Activated naive CD8-positive, alpha-beta T cell treated with anti-CD3 and anti-CD28 coated beads for 36 hours (primary cell): ENCODE data around the gene ATG16L2. TPM values are rescaled to one million over a fixed set of nuclear protein-coding genes. Genes with fewer than 3 reads are reported as not detected.
"Not testable (repeated sequence)": the region's sequence is repeated elsewhere in the genome, so short reads cannot be mapped to it uniquely, and the experiment has no call there.

Source experiments
- DNase-seq: peaks from one replicate; pipeline ENCODE4 v3.0.0; 2021
- H3K27ac Mint-ChIP-seq: one replicate; pipeline ENCODE4 v1.8.0; 2022; ENCODE audit warnings: mild to moderate bottlenecking, moderate library complexity, mixed read lengths
- H3K27me3 Mint-ChIP-seq: one replicate; pipeline ENCODE4 v1.8.0; 2022; ENCODE audit warnings: mild to moderate bottlenecking, mixed read lengths
- H3K36me3 Mint-ChIP-seq: one replicate; pipeline ENCODE4 v1.8.0; 2021; ENCODE audit warnings: mild to moderate bottlenecking, mixed read lengths
- H3K4me1 Mint-ChIP-seq: one replicate; pipeline ENCODE4 v1.8.0; 2021; ENCODE audit warnings: mixed read lengths
- H3K4me3 Mint-ChIP-seq: one replicate; pipeline ENCODE4 v1.8.0; 2022; ENCODE audit warnings: mild to moderate bottlenecking, moderate library complexity, mixed read lengths
- H3K9me3 Mint-ChIP-seq: one replicate; pipeline ENCODE4 v1.8.0; 2022; ENCODE audit warnings: mixed read lengths
- total RNA-seq, 2 experiments: library from RNA; stranded (reverse); gene quantifications; one replicate each; pipeline ENCODE4 v1.2.3, GENCODE V29; 2021

The ATG16L2 gene
- total RNA-seq, 2 experiments from 2014 or later: 41.2 to 45.7 TPM

DNA sequence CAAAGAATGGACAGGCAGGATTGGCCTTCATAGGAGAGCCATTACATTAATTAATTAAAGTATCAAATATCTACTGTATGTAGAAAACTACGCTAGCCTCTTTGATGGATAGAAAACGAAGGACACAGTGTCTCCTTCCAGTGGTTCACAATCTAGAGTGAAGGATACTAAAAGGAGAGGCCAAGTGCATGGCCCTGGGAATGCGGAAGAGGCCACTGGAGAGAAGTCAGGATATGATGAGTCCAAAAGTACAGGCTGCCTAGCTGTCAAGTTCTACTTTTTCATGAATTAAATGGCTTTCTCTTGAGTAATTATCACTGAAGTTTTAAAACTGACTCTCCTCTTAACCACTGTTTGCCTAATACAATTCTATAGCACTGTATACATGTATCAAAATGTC, 41.9 kb downstream of the ATG16L2 start:
- Mint-ChIP-seq H3K4me3 (no peak overlapping the region), H3K36me3 (peaks cover 3% of the 10 kb centered on the region), H3K27ac (no peak overlapping the region), H3K9me3 (peaks cover 2% of the 10 kb centered on the region), H3K27me3 (no peaks in the 10 kb centered on the region), H3K4me1 (peaks cover 2% of the 10 kb centered on the region)
- no peak for DNase-seq

DNA sequence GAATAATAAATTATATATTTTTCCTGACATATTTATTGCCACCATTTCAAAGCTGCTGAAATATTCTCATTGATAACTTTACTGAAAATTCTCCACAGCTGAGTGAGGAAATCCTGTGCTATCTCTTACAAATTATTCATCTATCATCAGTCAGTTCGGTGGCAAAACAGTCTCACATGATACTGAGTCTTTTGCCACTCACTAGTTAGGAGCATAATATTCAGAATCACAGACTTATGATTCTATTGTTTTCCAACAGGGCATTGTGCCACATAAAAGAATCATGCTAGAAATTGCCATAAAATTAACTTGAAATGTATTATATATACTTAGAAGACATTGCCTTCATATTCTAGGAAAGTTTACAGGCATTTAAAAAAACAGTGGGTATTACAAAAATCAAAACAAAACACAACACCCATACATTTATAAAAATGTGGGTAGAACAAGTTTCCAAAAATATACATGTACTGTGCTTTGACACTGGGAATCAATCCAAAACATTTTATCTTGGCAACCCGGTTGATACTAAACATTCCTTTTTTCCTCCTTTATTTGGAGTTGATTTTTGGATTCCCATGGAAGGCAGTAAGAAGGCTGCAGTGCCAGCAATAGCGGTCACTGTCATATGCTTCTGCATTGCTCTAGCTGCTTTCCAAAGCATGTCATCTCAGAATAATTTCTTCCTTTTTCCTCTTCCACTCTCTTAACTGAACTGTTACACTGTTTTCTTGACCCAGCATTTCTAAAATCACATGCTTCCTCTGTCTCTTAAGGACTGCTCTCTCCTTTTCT, 42.5 kb downstream of the ATG16L2 start:
- Mint-ChIP-seq H3K4me3 (no peak overlapping the region), H3K36me3 (peaks cover 3% of the 10 kb centered on the region), H3K9me3 (peaks cover 2% of the 10 kb centered on the region), H3K27me3 (no peaks in the 10 kb centered on the region), H3K4me1 (peaks cover 2% of the 10 kb centered on the region), H3K27ac (no peak overlapping the region)
- DNase-seq: no peak

DNA sequence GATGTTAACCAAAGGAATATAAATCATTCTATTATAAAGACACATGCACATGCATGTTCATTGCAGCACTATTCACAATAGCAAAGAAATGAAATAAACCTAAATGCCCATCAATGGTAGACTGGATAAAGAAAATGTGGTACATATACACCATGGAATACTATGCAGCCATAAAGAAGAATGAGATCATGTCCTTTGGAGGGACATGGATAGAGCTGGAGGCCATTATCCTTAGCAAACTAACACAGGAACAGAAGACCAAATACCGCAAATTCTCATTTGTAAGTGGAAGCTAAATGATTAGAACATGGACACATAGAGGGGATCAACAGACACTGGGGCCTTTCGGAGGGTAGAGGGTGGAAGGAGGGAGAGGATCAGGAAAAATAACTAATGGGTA, 44.1 kb downstream of the ATG16L2 start:
- not testable (repeated sequence) for H3K4me1 Mint-ChIP-seq, H3K36me3 Mint-ChIP-seq, DNase-seq, H3K27ac Mint-ChIP-seq, H3K4me3 Mint-ChIP-seq, H3K27me3 Mint-ChIP-seq, H3K9me3 Mint-ChIP-seq

DNA sequence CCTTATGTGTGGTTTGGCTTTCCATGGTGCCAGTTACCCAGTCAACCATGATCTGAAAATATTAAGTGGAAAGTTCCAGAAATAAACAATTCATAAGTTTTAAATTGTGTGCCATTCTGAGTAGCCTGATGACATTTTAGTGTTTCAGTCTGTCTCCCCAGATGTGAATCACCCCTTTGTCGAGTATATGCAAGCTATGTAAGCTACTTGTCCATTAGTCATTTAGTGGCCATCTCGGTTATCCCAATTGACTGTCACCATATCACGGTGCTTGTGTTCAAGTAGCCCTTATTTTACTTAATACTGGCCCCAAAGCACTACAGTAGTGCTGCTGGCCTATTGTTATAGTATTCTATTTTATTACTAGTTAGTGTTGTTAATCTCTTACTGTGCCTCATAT, 44.9 kb downstream of the ATG16L2 start:
- peaks cover 2% of the 10 kb centered on the region for H3K4me1 Mint-ChIP-seq
- H3K9me3 Mint-ChIP-seq: peaks cover 2% of the 10 kb centered on the region
- no peak for DNase-seq
- H3K27me3 Mint-ChIP-seq: no peaks in the 10 kb centered on the region
- no peak overlapping the region for H3K4me3 Mint-ChIP-seq
- H3K36me3 Mint-ChIP-seq: peaks cover 3% of the 10 kb centered on the region
- no peak overlapping the region for H3K27ac Mint-ChIP-seq

DNA sequence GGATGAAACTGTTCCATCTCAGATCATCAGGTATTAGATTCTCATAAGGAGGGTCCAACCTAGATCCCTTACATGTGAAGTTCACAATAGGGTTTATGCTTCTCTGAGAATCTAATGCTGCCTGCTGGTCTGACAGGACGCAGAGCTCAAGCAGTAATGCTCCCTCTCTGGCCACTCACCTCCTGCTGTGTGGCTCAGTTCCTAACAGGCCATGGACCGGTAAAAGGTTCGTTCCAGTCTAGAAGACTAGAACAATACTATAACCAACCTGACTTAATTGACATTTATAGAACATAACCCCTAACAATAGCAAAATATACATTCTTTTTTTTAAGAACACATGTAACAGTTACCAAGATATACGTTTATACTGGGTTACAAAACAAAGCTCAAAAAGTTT, 45.8 kb downstream of the ATG16L2 start:
- Mint-ChIP-seq H3K27me3 (no peaks in the 10 kb centered on the region), H3K9me3 (peaks cover 2% of the 10 kb centered on the region), H3K36me3 (peaks cover 3% of the 10 kb centered on the region), H3K4me1 (no peaks in the 10 kb centered on the region), H3K4me3 (no peak overlapping the region), H3K27ac (no peak overlapping the region)
- no peak for DNase-seq

DNA sequence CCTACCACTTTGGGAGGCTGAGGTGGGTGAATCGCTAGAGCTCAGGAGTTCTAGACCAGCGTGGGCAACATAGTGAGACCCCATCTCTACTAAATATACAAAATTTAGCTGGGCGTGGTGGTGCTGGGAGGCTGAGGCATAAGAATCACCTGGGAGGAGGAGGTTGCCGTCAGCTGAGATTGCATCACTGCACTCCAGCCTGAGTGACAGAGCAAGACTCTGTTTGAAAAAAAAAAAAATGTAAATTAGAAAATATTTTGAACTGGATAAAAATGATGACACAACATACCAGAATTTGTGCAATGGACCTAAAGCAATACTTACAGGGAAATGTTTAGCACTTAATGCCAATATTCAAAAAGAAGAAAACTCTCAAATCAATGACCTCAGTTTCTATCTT, 46.4 kb downstream of the ATG16L2 start:
- DNase-seq: no peak
- Mint-ChIP-seq H3K27ac (no peak overlapping the region), H3K4me1 (peaks cover 4% of the 10 kb centered on the region), H3K36me3 (peaks cover 3% of the 10 kb centered on the region), H3K4me3 (no peak overlapping the region), H3K27me3 (no peaks in the 10 kb centered on the region), H3K9me3 (peaks cover 2% of the 10 kb centered on the region)

DNA sequence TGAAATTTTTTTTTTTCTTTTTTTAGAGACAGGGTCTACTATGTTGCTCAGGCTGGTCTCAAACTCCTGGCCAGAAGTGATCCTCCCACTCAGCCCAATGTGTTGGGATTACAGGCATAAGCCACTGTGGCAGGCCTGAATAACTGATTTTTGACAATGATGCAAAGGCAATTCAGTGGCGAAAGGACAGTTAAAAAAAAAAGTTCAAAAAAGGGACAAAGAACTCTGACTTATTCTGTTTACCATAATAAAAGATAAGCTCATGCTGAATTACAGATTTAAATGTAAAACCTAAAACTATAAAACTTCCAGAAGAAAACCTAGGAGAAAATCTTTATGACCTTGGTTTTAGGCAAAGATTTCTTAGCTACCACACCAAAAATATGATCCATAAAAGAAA, 48.9 kb downstream of the ATG16L2 start:
- DNase-seq: no peak
- Mint-ChIP-seq H3K9me3 (peaks cover 2% of the 10 kb centered on the region), H3K27ac (no peak overlapping the region), H3K36me3 (peaks cover 8% of the 10 kb centered on the region), H3K27me3 (no peaks in the 10 kb centered on the region), H3K4me1 (peaks cover 9% of the 10 kb centered on the region), H3K4me3 (no peak overlapping the region)

DNA sequence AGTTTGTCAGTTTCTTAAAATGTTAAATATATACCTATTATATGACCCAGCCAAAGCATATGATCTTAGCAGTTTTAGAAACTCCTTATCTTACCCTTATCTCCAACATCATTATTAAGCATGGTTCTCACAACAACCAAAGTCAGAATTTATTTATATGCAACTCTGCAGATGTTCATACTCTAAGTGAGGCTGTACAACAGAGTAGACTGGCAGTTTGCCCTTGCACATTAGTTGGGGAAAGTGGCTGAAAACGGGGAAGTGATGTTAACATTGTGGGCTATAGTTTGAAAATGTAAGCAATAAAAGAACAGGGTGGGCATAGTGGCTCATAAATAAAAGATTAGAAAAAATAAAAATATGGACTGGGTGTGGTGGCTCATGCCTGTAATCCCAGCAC, 49.7 kb downstream of the ATG16L2 start:
- H3K4me1 Mint-ChIP-seq: peaks cover 9% of the 10 kb centered on the region
- peaks cover 8% of the 10 kb centered on the region for H3K36me3 Mint-ChIP-seq

DNA sequence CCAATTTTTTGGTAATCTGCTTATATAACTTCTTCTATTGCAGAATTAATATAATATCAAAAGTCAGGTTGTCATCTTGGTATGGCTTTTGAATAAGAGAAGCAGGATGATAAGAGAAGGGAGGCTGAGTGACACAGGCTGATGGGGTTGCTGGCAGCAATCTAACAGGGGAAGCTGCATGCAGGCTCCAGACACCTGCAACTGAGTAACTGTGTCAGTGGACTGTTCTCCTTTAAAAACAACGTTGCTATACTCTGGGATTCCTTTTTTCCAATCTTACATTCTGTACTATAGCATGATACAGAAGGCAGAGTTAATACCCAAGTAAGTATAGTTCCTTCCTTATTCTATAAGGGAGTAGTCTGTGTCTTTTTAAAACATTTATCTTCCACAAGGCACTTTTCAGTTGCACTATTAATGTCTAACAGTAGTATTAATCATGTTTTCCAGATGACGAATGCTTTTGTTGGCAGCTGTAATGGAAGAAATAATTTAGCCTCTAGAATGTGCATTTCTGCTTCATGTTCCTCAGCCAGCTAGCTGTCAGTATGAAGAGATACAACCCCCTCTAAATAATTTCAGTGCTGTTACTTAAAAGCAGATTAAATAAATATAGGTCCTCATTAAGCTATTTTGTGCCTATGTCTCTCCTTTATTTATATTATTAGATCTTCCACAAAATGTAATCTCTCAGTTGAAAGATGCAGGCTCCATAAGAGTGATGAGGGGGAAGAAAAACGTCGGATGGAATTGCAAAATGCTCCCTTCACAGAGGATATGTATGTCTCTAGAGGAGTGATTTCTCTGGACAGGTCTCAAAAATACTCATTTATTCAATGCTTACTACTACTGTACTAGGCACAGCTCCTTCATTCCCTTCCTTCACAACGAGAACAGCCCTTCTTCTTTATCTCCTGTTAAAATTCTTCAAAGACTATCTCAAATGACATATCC, 50.8 kb downstream of the ATG16L2 start:
- peaks cover 13% of the 10 kb centered on the region for H3K4me1 Mint-ChIP-seq
- no peak overlapping the region for H3K27ac Mint-ChIP-seq
- H3K27me3 Mint-ChIP-seq: no peaks in the 10 kb centered on the region
- DNase-seq: no peak
- no peak overlapping the region for H3K4me3 Mint-ChIP-seq
- H3K36me3 Mint-ChIP-seq: peaks cover 8% of the 10 kb centered on the region
- H3K9me3 Mint-ChIP-seq: no peaks in the 10 kb centered on the region

More for the DNA sequence above, 49.7 kb downstream of the ATG16L2 start:
- H3K9me3 Mint-ChIP-seq: no peaks in the 10 kb centered on the region
- no peak for DNase-seq
- no peak overlapping the region for H3K4me3 Mint-ChIP-seq
- H3K27ac Mint-ChIP-seq: no peak overlapping the region
- H3K27me3 Mint-ChIP-seq: no peaks in the 10 kb centered on the region

DNA sequence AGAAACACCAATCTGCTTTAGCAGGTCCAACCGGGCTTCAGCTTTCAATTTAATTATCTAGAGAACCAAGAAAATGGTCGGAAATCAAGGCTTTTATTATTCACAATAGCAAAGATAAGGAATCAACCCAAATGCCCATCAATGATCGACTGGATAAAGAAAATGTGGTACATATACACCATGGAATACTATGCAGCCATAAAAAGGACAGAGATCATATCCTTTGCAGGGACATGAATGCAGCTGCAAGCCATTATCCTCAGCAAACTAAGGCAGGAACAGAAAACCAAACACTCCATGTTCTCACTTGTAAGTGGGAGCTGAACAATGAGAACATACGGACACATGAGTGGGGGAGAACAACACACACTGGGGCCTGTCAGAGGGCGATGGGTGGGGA, 53.8 kb downstream of the ATG16L2 start:
- Mint-ChIP-seq H3K27me3 (no peaks in the 10 kb centered on the region), H3K27ac (no peak overlapping the region), H3K4me3 (no peak overlapping the region), H3K36me3 (peaks cover 8% of the 10 kb centered on the region), H3K4me1 (peaks cover 17% of the 10 kb centered on the region), H3K9me3 (no peaks in the 10 kb centered on the region)
- no peak for DNase-seq

DNA sequence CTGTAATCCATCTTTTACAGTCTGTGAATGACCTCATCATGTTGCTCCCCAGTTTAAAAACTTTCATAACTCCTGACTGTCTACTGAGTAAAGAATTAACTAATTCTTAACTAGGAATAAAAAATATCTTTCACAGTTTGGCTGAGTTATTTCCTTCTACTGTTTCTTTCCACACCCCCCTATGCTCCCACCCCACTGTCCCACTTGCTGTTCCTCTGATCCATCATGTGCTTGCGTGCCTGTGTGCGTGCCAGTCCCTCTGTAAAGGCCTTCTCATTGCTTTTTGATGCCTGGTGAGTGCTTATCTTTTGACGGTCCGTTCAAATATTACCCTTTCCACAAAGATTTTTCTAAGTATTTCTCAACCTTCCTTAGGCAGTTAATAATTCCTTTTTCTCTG, 55.6 kb downstream of the ATG16L2 start:
- peaks cover 8% of the 10 kb centered on the region for H3K36me3 Mint-ChIP-seq
- no peaks in the 10 kb centered on the region for H3K9me3 Mint-ChIP-seq
- DNase-seq: no peak
- H3K4me3 Mint-ChIP-seq: no peak overlapping the region
- no peak overlapping the region for H3K27ac Mint-ChIP-seq
- H3K4me1 Mint-ChIP-seq: peaks cover 17% of the 10 kb centered on the region
- H3K27me3 Mint-ChIP-seq: no peaks in the 10 kb centered on the region

DNA sequence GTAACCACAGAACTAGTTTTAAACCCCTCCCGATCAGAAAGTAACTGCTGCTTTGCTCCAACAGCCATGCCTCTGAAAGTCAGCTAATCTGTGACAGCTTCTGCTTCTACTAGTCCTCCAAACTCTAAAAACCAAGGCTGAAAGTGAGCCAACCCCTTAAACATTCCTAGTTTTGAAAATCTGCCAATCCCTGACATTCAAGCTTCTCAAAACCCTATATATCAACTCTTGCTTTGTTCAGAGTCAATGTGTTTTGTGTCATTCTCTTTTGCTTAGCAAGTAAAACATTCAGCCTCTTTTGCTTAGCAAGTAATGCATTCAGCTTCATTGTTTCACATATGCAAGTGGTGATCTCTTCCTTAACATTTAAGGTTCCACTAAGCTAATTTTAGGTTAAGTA, 56.9 kb downstream of the ATG16L2 start:
- DNase-seq: no peak
- Mint-ChIP-seq H3K9me3 (no peaks in the 10 kb centered on the region), H3K4me3 (no peak overlapping the region), H3K4me1 (peaks cover 8% of the 10 kb centered on the region), H3K27me3 (no peaks in the 10 kb centered on the region), H3K36me3 (peaks cover 16% of the 10 kb centered on the region), H3K27ac (no peak overlapping the region)

DNA sequence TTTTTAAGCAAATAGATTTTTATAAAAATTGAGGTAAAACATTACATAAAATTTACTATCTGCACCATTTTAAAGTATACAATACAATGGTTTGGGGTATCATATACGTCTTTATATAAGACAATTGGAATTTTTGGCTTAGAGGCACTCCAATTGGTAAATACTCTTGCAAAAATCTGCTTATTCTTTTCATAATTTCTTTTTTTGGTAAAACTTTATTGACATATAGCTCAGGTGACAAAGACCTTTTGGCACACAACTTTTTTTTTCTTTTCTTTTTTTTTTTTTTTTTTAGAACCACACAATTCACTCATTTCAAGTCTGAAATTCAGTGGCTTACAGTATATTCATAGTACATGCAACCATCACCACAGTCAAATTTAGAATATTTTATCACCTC, 57.8 kb downstream of the ATG16L2 start:
- no peak for DNase-seq
- Mint-ChIP-seq H3K4me3 (no peak overlapping the region), H3K27me3 (no peaks in the 10 kb centered on the region), H3K9me3 (no peaks in the 10 kb centered on the region), H3K36me3 (peaks cover 12% of the 10 kb centered on the region), H3K4me1 (peaks cover 8% of the 10 kb centered on the region), H3K27ac (no peak overlapping the region)

DNA sequence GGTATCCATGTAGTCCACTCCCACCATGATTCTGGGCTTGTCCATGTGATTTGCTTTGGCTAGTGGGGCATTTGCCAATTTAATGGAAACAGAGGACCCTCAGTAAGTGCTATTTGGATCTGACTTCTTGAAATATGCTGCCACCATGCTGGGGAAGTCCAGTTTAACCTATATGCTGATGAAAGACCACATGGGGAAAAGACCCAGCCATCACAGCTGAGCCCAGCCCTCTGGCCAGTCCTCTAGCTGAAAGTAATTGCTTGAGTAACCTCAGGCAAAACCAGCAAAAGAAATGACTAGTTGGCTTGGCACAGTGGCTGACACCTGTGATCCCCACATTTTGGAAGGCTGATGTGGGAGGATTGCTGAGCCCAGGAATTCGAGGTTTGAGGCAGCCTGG, 61.5 kb downstream of the ATG16L2 start:
- Mint-ChIP-seq H3K36me3 (peaks cover 18% of the 10 kb centered on the region), H3K4me1 (peaks cover 3% of the 10 kb centered on the region), H3K9me3 (peaks cover 6% of the 10 kb centered on the region), H3K4me3 (no peak overlapping the region), H3K27ac (no peak overlapping the region), H3K27me3 (no peaks in the 10 kb centered on the region)
- DNase-seq: no peak

DNA sequence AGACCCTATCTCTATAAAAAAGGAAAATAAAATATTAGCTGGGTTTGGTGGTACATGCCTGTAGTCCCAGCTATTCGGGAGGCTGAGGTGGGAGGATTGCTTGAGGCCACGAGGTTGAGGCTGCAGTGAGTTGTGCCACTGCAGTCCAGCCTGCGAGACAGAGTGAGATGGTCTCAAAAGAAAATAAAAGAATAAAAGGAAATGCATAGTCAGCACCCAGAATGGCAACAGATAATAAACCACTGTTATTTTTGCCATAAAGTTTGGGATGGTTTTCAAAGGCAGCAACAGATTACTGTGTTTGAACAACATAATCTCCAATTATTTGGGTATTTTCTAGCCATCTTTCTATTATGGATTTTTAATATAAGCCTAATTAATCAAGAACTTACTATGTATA, 61.9 kb downstream of the ATG16L2 start:
- H3K9me3 Mint-ChIP-seq: peaks cover 6% of the 10 kb centered on the region

More for the DNA sequence above, 61.9 kb downstream of the ATG16L2 start:
- Mint-ChIP-seq H3K27me3 (no peaks in the 10 kb centered on the region), H3K4me1 (peaks cover 3% of the 10 kb centered on the region), H3K4me3 (no peak overlapping the region), H3K27ac (no peak overlapping the region), H3K36me3 (peaks cover 22% of the 10 kb centered on the region)
- DNase-seq: no peak
